A673 (cell line): Measurements from ENCODE around the gene CTPS2. TPM values are rescaled to one million over a fixed set of nuclear protein-coding genes. Genes with fewer than 3 reads are reported as not detected.

Source experiments
- BruUV-seq: library from RNA; stranded (reverse); fragments of 400-500 nt; replicated peaks from 2 replicates; lab custom pipeline; 2021; lab: Mats Ljungman, UMichigan
- CTCF ChIA-PET: fragments of 300-600 bp; sonication (Branson Sonifier 250); formaldehyde crosslinking; loops from one replicate; lab custom pipeline; 2022; ENCODE audit warnings: antibody characterized with exemption; lab: Charles Lee
- POLR2A ChIA-PET: fragments of 300-600 bp; sonication (Branson Sonifier 250); formaldehyde crosslinking; loops from one replicate; lab custom pipeline; 2022; ENCODE audit warnings: antibody characterized with exemption; ENCODE audit not compliant: low non-redundant PET; lab: Charles Lee
- DNase-seq: peaks from one replicate; pipeline ENCODE4 v3.0.0-alpha.2; 2015; ENCODE audit warnings: low spot score
- H3K27ac ChIP-seq: fragments of 200-600 bp; sonication (generic); 2 replicates; pipeline ENCODE4 v1.5.1; 2016; ENCODE audit warnings: mixed run types, low read depth, mild to moderate bottlenecking, mixed read lengths, antibody characterized with exemption, low read length; ENCODE audit not compliant: poor library complexity, severe bottlenecking
- H3K27me3 ChIP-seq: fragments of 200-600 bp; sonication (generic); replicated peaks from 2 replicates; pipeline ENCODE4 v1.6.1; 2017; ENCODE audit warnings: mixed run types, low read depth, mild to moderate bottlenecking, mixed read lengths, antibody characterized with exemption, low read length; ENCODE audit not compliant: insufficient read depth, poor library complexity
- H3K36me3 ChIP-seq: fragments of 200-600 bp; sonication (generic); 2 replicates; pipeline ENCODE4 v1.6.1; 2016; ENCODE audit warnings: mixed run types, mild to moderate bottlenecking, mixed read lengths, antibody characterized with exemption, low read length; ENCODE audit not compliant: insufficient read depth, poor library complexity, severe bottlenecking
- H3K4me1 ChIP-seq: fragments of 200-600 bp; sonication (generic); 2 replicates; pipeline ENCODE4 v1.6.1; 2017; ENCODE audit warnings: mixed run types, mild to moderate bottlenecking, mixed read lengths, antibody characterized with exemption, low read length; ENCODE audit not compliant: insufficient read depth, poor library complexity, severe bottlenecking
- H3K4me3 ChIP-seq: fragments of 200-600 bp; sonication (generic); 2 replicates; pipeline ENCODE4 v1.5.1; 2016; ENCODE audit warnings: low read depth, mixed run types, mild to moderate bottlenecking, mixed read lengths, low read length; ENCODE audit not compliant: poor library complexity, severe bottlenecking
- H3K9me3 ChIP-seq: fragments of 200-600 bp; sonication (generic); 2 replicates; pipeline ENCODE4 v1.6.1; 2016; ENCODE audit warnings: mixed run types, low read depth, mild to moderate bottlenecking, mixed read lengths, antibody characterized with exemption, low read length; ENCODE audit not compliant: poor library complexity, severe bottlenecking
- CTCF ChIP-seq: fragments of 300-800, 200-600 bp; sonication (generic); conservative IDR thresholded peaks from 2 replicates; pipeline ENCODE4 v1.5.1; 2017; ENCODE audit warnings: low read depth, mild to moderate bottlenecking, antibody characterized with exemption, low read length, moderate library complexity, mixed read lengths
- EZH2 ChIP-seq: fragments of 200-600 bp; sonication (generic); IDR thresholded peaks from 2 replicates; pipeline ENCODE4 v1.6.1; 2017; ENCODE audit warnings: borderline replicate concordance, low read depth, mild to moderate bottlenecking, mixed read lengths, antibody characterized with exemption, low read length; ENCODE audit not compliant: poor library complexity, severe bottlenecking
- intact Hi-C: fragments of 100-400 bp; cut with micrococcal nuclease; formaldehyde crosslinking; loops from one replicate; pipeline ENCODE4 v1.10.0; 2022; ENCODE audit not compliant: unreplicated experiment
- total RNA-seq: library from RNA; stranded (reverse); gene quantifications from 2 replicates; pipeline ENCODE4 v1.2.3, GENCODE V29; 2021

CTPS2 gene
- total RNA-seq, 1 experiment from 2014 or later = 15.6 TPM

DNA sequence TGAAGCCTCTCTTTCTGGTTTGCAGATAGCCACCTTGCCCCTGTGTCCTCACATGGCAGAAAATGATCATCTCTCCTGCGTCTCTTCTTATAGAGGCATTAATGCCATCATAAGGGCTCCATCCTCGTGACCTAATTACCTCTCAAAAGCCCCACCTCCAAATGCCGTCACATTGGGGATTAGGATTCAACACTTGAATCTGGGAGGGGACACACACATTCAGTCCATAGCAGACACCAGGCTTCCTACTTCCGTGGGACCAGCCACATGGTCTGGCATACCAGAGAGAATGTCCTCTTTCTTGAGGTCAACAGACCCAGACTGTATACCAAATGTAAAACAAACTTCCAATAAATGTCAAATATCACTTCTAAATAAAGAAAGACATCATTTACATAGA lies 144.8 kb downstream of the CTPS2 start:
- POLR2A ChIA-PET = no interaction called here
- no peaks in the 10 kb centered on the region for H3K9me3 ChIP-seq
- no peak overlapping the region for H3K27ac ChIP-seq
- no peak for DNase-seq
- no peaks in the 10 kb centered on the region for H3K27me3 ChIP-seq
- no peaks in the 10 kb centered on the region for H3K4me1 ChIP-seq
- no TSS peak for BruUV-seq
- TF ChIP-seq CTCF = no peak
- TF ChIP-seq EZH2 = no peak
- H3K4me3 ChIP-seq = no peak overlapping the region
- CTCF ChIA-PET = no interaction called here
- intact Hi-C loops = no loop called here
- H3K36me3 ChIP-seq = no peaks in the 10 kb centered on the region

- intact Hi-C loops = no loop called here
- Histone ChIP-seq H3K36me3 (no peaks in the 10 kb centered on the region), H3K27ac (no peak overlapping the region), H3K27me3 (no peaks in the 10 kb centered on the region), H3K4me3 (no peak overlapping the region), H3K4me1 (no peaks in the 10 kb centered on the region), H3K9me3 (no peaks in the 10 kb centered on the region)
- CTCF ChIA-PET = no interaction called here
- TF ChIP-seq EZH2 = no peak
- TF ChIP-seq CTCF = no peak
- DNase-seq = no peak
- POLR2A ChIA-PET = no interaction called here
- BruUV-seq = no TSS peak
These were observed 145.9 kb downstream of the CTPS2 start for GRCh38 chrX:16566571-16566970.

GRCh38 chrX:16560173-16560572 lies 152.3 kb downstream of the CTPS2 start:
- no peaks in the 10 kb centered on the region for H3K27me3 ChIP-seq
- H3K9me3 ChIP-seq = no peaks in the 10 kb centered on the region
- H3K4me1 ChIP-seq = no peaks in the 10 kb centered on the region
- TF ChIP-seq EZH2 = no peak
- TF ChIP-seq CTCF = no peak
- H3K36me3 ChIP-seq = no peaks in the 10 kb centered on the region
- BruUV-seq = no TSS peak
- POLR2A ChIA-PET = no interaction called here
- no peak for DNase-seq
- H3K4me3 ChIP-seq = no peak overlapping the region
- no peak overlapping the region for H3K27ac ChIP-seq
- intact Hi-C loops = no loop called here
- CTCF ChIA-PET = no interaction called here
